HEK293 (cell line): ENCODE results near the gene PHKB.
A peak's percentile ranks its signal among the peaks of the same experiment; 100 is the strongest.

Experiments
- CTCF ChIA-PET: fragments of 350-600 bp; formaldehyde crosslinking; extraction: SDS; loops from one replicate; lab custom pipeline; 2021; ENCODE audit warnings: antibody characterized with exemption; lab: Yijun Ruan, JAX
- POLR2A ChIA-PET: fragments of 300-600 bp; formaldehyde crosslinking; extraction: SDS; loops from one replicate; lab custom pipeline; 2020; ENCODE audit warnings: antibody characterized with exemption, inconsistent platforms; lab: Yijun Ruan, JAX
- H3K27ac ChIP-seq: fragments of 200-500 bp; sonication (Bioruptor generic); 2 replicates; pipeline ENCODE4 v1.5.1; 2014; ENCODE audit warnings: low read depth, low read length, control low read depth, inconsistent platforms; ENCODE audit errors: extremely low read depth
- H3K36me3 ChIP-seq, 2 experiments: fragments of 200-500 bp in 1 of 2; sonication (Bioruptor generic) in 1 of 2; 1 replicate in 1 of 2; 2 replicates in 1 of 2; pipeline ENCODE4 v1.5.1; 2014 to 2017; ENCODE audit warnings: inconsistent platforms in 2 of 2, low read length in 2 of 2; ENCODE audit not compliant: control insufficient read depth in 2 of 2, insufficient read depth in 1 of 2
- H3K4me1 ChIP-seq: fragments of 200-500 bp; sonication (Bioruptor generic); 2 replicates; pipeline ENCODE4 v1.5.1; 2014; ENCODE audit warnings: mild to moderate bottlenecking, low read length, inconsistent platforms; ENCODE audit not compliant: control insufficient read depth, insufficient read depth
- H3K4me3 ChIP-seq: 2 replicates; pipeline ENCODE4 v1.5.1; 2011; ENCODE audit warnings: low read depth, mild to moderate bottlenecking, control low read depth, low read length, moderate library complexity
- H3K9me3 ChIP-seq: fragments of 200-500 bp; sonication (Bioruptor generic); 2 replicates; pipeline ENCODE4 v1.5.1; 2014; ENCODE audit warnings: low read depth, low read length, inconsistent platforms; ENCODE audit not compliant: control insufficient read depth, insufficient read depth
- HOXA7 ChIP-seq: sonication (generic); formaldehyde crosslinking; IDR thresholded peaks from 2 replicates; pipeline ENCODE4 v1.8.1; 2022; ENCODE audit warnings: missing genetic modification reagents, borderline replicate concordance
- INSM2 ChIP-seq: fragments of 450-650 bp; formaldehyde crosslinking; IDR thresholded peaks from 2 replicates; pipeline ENCODE4 v1.5.1; 2016; ENCODE audit warnings: missing biosample characterization, missing genetic modification characterization
- KLF1 ChIP-seq: fragments of 450-650 bp; formaldehyde crosslinking; IDR thresholded peaks from 2 replicates; pipeline ENCODE4 v1.5.1; 2016; ENCODE audit warnings: missing biosample characterization, missing genetic modification characterization
- PRDM10 ChIP-seq: fragments of 450-650 bp; formaldehyde crosslinking; IDR thresholded peaks from 2 replicates; pipeline ENCODE4 v1.5.1; 2016; ENCODE audit warnings: missing biosample characterization, missing genetic modification characterization
- REST ChIP-seq: fragments of 450-650 bp; formaldehyde crosslinking; IDR thresholded peaks from 2 replicates; pipeline ENCODE4 v1.5.1; 2016; ENCODE audit warnings: missing biosample characterization, missing genetic modification characterization
- SCRT1 ChIP-seq: fragments of 450-650 bp; formaldehyde crosslinking; IDR thresholded peaks from 2 replicates; pipeline ENCODE4 v1.5.1; 2016; ENCODE audit warnings: missing biosample characterization, missing genetic modification characterization, borderline replicate concordance
- SCRT2 ChIP-seq: fragments of 450-650 bp; formaldehyde crosslinking; IDR thresholded peaks from 2 replicates; pipeline ENCODE4 v1.5.1; 2016; ENCODE audit warnings: missing biosample characterization, missing genetic modification characterization
- ZBTB10 ChIP-seq: fragments of 450-650 bp; formaldehyde crosslinking; IDR thresholded peaks from 2 replicates; pipeline ENCODE4 v1.5.1; 2016; ENCODE audit warnings: missing biosample characterization, missing genetic modification characterization
- ZNF140 ChIP-seq: fragments of 450-650 bp; formaldehyde crosslinking; IDR thresholded peaks from 2 replicates; pipeline ENCODE4 v1.5.1; 2016; ENCODE audit warnings: missing biosample characterization, missing genetic modification characterization
- ZNF211 ChIP-seq: fragments of 450-650 bp; formaldehyde crosslinking; IDR thresholded peaks from 2 replicates; pipeline ENCODE4 v1.5.1; 2016; ENCODE audit warnings: low read depth, missing biosample characterization, missing genetic modification characterization
- ZNF335 ChIP-seq: fragments of 450-650 bp; formaldehyde crosslinking; conservative IDR thresholded peaks from 2 replicates; pipeline ENCODE4 v1.5.1; 2016; ENCODE audit warnings: missing biosample characterization, missing genetic modification characterization
- ZNF354C ChIP-seq: fragments of 450-650 bp; formaldehyde crosslinking; IDR thresholded peaks from 2 replicates; pipeline ENCODE4 v1.5.1; 2016; ENCODE audit warnings: missing biosample characterization, missing genetic modification characterization, low read depth, borderline replicate concordance
- ZNF404 ChIP-seq: fragments of 450-650 bp; formaldehyde crosslinking; IDR thresholded peaks from 2 replicates; pipeline ENCODE4 v1.5.1; 2017; ENCODE audit warnings: missing biosample characterization, missing genetic modification characterization
- ZNF529 ChIP-seq: fragments of 450-650 bp; formaldehyde crosslinking; IDR thresholded peaks from 2 replicates; pipeline ENCODE4 v1.5.1; 2017; ENCODE audit warnings: missing genetic modification characterization, missing biosample characterization; ENCODE audit not compliant: insufficient replicate concordance
- ZNF747 ChIP-seq: fragments of 450-650 bp; formaldehyde crosslinking; IDR thresholded peaks from 2 replicates; pipeline ENCODE4 v1.5.1; 2016; ENCODE audit warnings: missing biosample characterization, missing genetic modification characterization
- ZNF785 ChIP-seq: fragments of 450-650 bp; formaldehyde crosslinking; IDR thresholded peaks from 2 replicates; pipeline ENCODE4 v1.5.1; 2016; ENCODE audit warnings: missing biosample characterization, missing genetic modification characterization
- TF ChIP-seq, protein P1 (sequence below): fragments of 450-650 bp; formaldehyde crosslinking; IDR thresholded peaks from 2 replicates; pipeline ENCODE4 v1.5.1; 2016; ENCODE audit warnings: missing biosample characterization, missing genetic modification characterization

Gene PHKB

DNA sequence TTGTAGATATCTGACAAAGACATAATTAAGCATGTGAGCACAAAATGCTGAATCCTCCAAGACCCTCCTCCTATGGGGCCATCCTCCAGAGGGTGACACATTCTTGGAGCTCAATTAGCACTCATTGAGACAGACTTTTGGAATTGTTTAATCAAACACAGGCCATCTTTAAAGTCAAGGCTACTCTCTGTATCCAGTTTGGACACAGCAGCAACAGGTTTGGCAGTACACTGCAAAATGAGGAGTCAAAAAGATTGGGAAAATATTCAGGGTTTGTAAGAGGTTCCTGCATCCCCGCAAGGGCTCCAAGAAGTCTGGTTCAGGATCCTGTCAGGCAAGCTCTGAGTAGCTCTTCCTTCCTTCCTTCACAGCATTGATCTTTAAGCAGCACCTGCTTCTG, 1.5 kb upstream of the PHKB start:
- no peaks in the 10 kb centered on the region for H3K4me1 ChIP-seq

DNA sequence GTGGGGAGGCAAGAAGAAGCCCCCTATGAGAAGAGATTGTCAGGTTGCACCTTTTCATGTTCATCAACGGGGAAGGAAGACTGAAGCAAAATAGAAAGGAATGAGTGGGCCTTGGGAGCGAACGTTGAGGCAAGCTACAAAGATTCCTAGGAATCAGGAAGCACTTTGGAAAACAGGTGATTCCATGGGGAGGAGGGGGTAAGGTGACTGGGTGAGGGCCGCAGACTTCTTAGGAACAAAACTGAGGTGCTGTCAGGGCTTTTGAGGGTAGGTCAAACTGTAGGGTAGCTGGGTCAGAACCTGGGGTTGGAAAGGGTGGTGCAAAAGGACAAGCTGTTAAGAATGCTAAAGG, 796 bp upstream of the PHKB start:
- ChIA-PET POLR2A (interaction anchor here (0.5 to 1.7 kb wide), 6 partner anchors 9 to 576 kb away, joined by 3 to 8 read pairs (median 4); partner anchors contain the start of genes GPT2 and NETO2), CTCF (interaction anchor here (0.6 to 0.7 kb wide), 2 partner anchors 200 to 693 kb away, joined by 3 to 5 read pairs; no protein-coding TSS in a partner anchor)
- peaks cover 5 to 24% of the 10 kb centered on the region in 2 experiments; a peak in 2 of 3 replicates for H3K36me3 ChIP-seq
- TF ChIP-seq PRDM10 (tag by site-specific recombination) (0 out of 2 replicates have a peak, but pooled peaks have one; percentile 9), ZNF211 (tag by site-specific recombination) (no peak), SCRT1 (no peak), ZNF354C (tag by site-specific recombination) (no peak), ZNF747 (tag by site-specific recombination) (no peak), ZNF785 (tag by site-specific recombination) (no peak), ZNF529 (tag by site-specific recombination) (no peak), KLF1 (tag by site-specific recombination) (no peak), ZBTB10 (tag by site-specific recombination) (no peak), REST (tag by site-specific recombination) (no peak), ZNF335 (peak; percentile 87), ZNF404 (tag by site-specific recombination) (no peak), SCRT2 (peak; percentile 20; the same call in 1 of the 2 replicates)
- no peaks in the 10 kb centered on the region for H3K4me1 ChIP-seq
- H3K27ac ChIP-seq = peak overlapping the region; percentile 98
- peak overlapping the region; percentile 94 for H3K4me3 ChIP-seq
- no peaks in the 10 kb centered on the region for H3K9me3 ChIP-seq

More for the DNA sequence above, 1.5 kb upstream of the PHKB start:
- no peak overlapping the region for H3K27ac ChIP-seq
- no peak for TF ChIP-seq INSM2
- no peak for TF ChIP-seq ZNF747 (tag by site-specific recombination)
- TF ChIP-seq ZNF140 (tag by site-specific recombination) = no peak
- TF ChIP-seq, protein P1, sequence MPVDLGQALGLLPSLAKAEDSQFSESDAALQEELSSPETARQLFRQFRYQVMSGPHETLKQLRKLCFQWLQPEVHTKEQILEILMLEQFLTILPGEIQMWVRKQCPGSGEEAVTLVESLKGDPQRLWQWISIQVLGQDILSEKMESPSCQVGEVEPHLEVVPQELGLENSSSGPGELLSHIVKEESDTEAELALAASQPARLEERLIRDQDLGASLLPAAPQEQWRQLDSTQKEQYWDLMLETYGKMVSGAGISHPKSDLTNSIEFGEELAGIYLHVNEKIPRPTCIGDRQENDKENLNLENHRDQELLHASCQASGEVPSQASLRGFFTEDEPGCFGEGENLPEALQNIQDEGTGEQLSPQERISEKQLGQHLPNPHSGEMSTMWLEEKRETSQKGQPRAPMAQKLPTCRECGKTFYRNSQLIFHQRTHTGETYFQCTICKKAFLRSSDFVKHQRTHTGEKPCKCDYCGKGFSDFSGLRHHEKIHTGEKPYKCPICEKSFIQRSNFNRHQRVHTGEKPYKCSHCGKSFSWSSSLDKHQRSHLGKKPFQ (tag by site-specific recombination) = no peak
- no peak for TF ChIP-seq HOXA7 (CRISPR knock-in tag)
- peak; percentile 59 for TF ChIP-seq SCRT2
- TF ChIP-seq, all 188 proteins: peak for 1
- ChIA-PET POLR2A (interaction anchor here (1.7 kb wide), 1 partner anchor 8 kb away, joined by 5 read pairs; no protein-coding TSS in a partner anchor), CTCF (interaction anchor here (0.6 kb wide), 2 partner anchors 423 to 694 kb away, joined by 3 to 6 read pairs; no protein-coding TSS in a partner anchor)
- Histone ChIP-seq H3K9me3 (no peaks in the 10 kb centered on the region), H3K36me3 (peaks cover 7 to 24% of the 10 kb centered on the region in 2 experiments), H3K4me3 (no peak overlapping the region)
